Stimulated activated effector memory CD8-positive, alpha-beta T cell treated with anti-CD3 and anti-CD28 coated beads, Interleukin-12 subunit alpha, Interleukin-12 subunit beta, amount 100 ng/mL, for 72 hours (primary cell): ENCODE measurements around the gene KCNT2.
"Not testable (repeated sequence)": the region's sequence is repeated elsewhere in the genome, so short reads cannot be mapped to it uniquely, and the experiment has no call there.

Experiments used
- ATAC-seq: fragments of 150-1000 bp; cut with Tn5 transposase; 2 replicates; pipeline ENCODE4 v1.10.0; 2021
- DNase-seq, 2 donors: peaks; one replicate each; pipeline ENCODE4 v3.0.0; 2021 to 2022; ENCODE audit warnings: low spot score in 2 of 2
- H3K27ac Mint-ChIP-seq: one replicate; pipeline ENCODE4 v1.8.0; 2022; ENCODE audit warnings: mild to moderate bottlenecking, mixed read lengths
- H3K36me3 Mint-ChIP-seq: one replicate; pipeline ENCODE4 v1.8.0; 2022; ENCODE audit warnings: mild to moderate bottlenecking, mixed read lengths
- H3K4me1 Mint-ChIP-seq: one replicate; pipeline ENCODE4 v1.8.0; 2022; ENCODE audit warnings: mixed read lengths
- H3K4me3 Mint-ChIP-seq: one replicate; pipeline ENCODE4 v1.8.0; 2022; ENCODE audit warnings: mild to moderate bottlenecking, mixed read lengths
- H3K9me3 Mint-ChIP-seq: one replicate; pipeline ENCODE4 v1.8.0; 2022; ENCODE audit warnings: mixed read lengths

Gene KCNT2

DNA sequence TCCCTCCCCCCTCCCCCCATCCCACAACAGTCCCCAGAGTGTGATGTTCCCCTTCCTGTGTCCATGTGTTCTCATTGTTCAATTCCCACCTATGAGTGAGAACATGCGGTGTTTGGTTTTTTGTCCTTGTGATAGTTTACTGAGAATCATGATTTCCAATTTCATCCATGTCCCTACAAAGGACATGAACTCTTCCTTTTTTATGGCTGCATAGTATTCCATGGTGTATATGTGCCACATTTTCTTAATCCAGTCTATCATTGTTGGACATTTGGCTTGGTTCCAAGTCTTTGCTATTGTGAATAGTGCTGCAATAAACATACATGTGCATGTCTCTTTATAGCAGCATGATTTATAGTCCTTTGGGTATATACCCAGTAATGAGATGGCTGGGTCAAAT is 104.0 kb downstream of the KCNT2 start:
- not testable (repeated sequence) for ATAC-seq, DNase-seq, H3K9me3 Mint-ChIP-seq, H3K4me1 Mint-ChIP-seq, H3K36me3 Mint-ChIP-seq, H3K27ac Mint-ChIP-seq, H3K4me3 Mint-ChIP-seq

DNA sequence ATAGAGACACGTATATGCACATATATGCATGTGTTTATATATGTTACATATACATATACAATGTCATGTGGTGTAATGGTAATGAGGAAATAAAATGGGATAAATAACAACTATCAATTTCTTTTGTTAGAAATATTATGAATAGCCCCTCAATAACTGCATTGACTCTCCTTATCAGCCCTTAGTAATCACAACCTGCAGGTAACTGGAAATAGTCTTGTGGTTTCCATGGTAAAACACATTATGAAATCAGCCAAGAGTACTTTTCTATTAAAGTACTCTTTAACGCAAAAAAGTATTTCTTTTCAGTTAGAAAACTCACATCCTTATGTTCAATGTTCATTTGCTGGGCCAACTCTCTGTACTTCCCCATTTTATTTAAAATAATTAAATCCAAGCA is 105.8 kb downstream of the KCNT2 start:
- no peak overlapping the region for H3K27ac Mint-ChIP-seq
- H3K9me3 Mint-ChIP-seq, result no peaks in the 10 kb centered on the region
- DNase-seq (no peak), ATAC-seq (no peak)
- H3K36me3 Mint-ChIP-seq, result no peaks in the 10 kb centered on the region
- no peaks in the 10 kb centered on the region for H3K4me1 Mint-ChIP-seq
- H3K4me3 Mint-ChIP-seq, result no peak overlapping the region

- H3K36me3 Mint-ChIP-seq, result no peaks in the 10 kb centered on the region
- H3K27ac Mint-ChIP-seq, result no peak overlapping the region
- no peak overlapping the region for H3K4me3 Mint-ChIP-seq
- no peaks in the 10 kb centered on the region for H3K4me1 Mint-ChIP-seq
- ATAC-seq (no peak), DNase-seq (no peak)
- H3K9me3 Mint-ChIP-seq, result no peaks in the 10 kb centered on the region
Observed at GRCh38 chr1:196501760-196502428, 106.3 kb downstream of the KCNT2 start.

DNA sequence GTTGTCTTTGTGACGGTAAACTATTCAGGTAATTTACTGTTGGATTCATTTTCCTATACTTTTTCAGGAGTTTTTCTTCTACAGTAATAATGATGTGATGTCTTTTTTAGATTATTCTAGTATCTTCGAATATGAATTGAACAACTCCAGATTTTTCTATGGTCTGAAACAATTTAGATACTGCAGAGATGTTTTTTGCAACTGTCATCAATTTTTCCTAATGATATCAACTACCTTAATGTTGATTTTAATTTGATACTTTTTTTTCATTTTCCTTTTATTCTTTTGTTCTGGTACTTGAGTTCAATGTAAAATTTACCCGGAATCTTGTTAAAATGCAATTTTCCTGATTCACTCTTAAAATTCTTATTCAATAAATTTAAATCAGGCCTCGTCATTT is 110.4 kb downstream of the KCNT2 start:
- Mint-ChIP-seq H3K4me3 (no peak overlapping the region), H3K4me1 (no peaks in the 10 kb centered on the region), H3K36me3 (no peaks in the 10 kb centered on the region), H3K9me3 (no peaks in the 10 kb centered on the region), H3K27ac (no peak overlapping the region)
- no peak for ATAC-seq
- no peak for DNase-seq

DNA sequence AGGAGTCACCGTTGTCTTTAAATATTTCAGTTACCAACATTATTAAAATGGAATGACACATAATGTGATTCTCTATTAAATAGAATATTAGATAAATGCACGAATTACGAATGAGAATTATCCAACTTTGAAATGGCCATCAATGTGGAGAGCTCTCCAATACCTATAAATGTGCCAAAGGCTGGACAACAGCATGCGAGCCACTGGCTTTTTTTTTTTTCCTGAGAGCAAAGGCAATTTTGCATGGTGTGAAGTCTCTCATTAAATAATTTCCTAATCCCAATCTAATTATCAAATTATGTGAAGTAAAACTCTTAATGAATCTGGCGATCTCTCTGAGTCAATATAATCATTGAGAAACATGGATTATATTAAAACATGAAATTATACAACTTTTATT is 113.5 kb downstream of the KCNT2 start:
- Mint-ChIP-seq H3K36me3 (no peaks in the 10 kb centered on the region), H3K27ac (no peak overlapping the region), H3K4me3 (no peak overlapping the region), H3K4me1 (no peaks in the 10 kb centered on the region), H3K9me3 (no peaks in the 10 kb centered on the region)
- DNase-seq (no peak), ATAC-seq (no peak)

DNA sequence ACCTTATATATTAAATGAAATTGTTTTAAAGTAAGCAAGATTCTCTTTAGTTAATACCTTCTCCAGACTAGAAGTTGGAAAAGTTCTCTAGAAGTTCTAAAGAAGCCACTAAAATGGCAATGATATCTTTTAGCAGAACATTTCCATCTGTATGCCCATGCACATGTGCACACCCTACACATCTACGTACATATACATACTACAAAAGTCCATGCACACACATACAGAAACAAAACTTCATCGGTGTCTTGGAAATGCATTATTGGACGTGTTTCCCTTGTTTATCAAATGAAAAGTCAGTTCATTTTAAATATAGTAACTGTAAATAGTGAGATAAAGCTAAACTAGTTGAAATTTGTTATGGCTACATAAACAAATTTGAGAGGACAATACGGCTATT is 114.4 kb downstream of the KCNT2 start:
- H3K4me3 Mint-ChIP-seq, result no peak overlapping the region
- no peaks in the 10 kb centered on the region for H3K4me1 Mint-ChIP-seq
- ATAC-seq, result no peak
- no peak overlapping the region for H3K27ac Mint-ChIP-seq
- no peaks in the 10 kb centered on the region for H3K9me3 Mint-ChIP-seq
- H3K36me3 Mint-ChIP-seq, result no peaks in the 10 kb centered on the region
- no peak for DNase-seq

GRCh38 chr1:196488579-196488978 is 119.7 kb downstream of the KCNT2 start:
- DNase-seq (no peak), ATAC-seq (no peak)
- no peaks in the 10 kb centered on the region for H3K4me1 Mint-ChIP-seq
- H3K27ac Mint-ChIP-seq, result no peak overlapping the region
- peaks cover under 1% of the 10 kb centered on the region for H3K9me3 Mint-ChIP-seq
- H3K4me3 Mint-ChIP-seq, result no peak overlapping the region
- H3K36me3 Mint-ChIP-seq, result no peaks in the 10 kb centered on the region

- no peak overlapping the region for H3K27ac Mint-ChIP-seq
- H3K4me1 Mint-ChIP-seq, result no peaks in the 10 kb centered on the region
- no peak for DNase-seq
- ATAC-seq, result no peak
- H3K36me3 Mint-ChIP-seq, result no peaks in the 10 kb centered on the region
- H3K9me3 Mint-ChIP-seq, result peaks cover 5% of the 10 kb centered on the region
- no peak overlapping the region for H3K4me3 Mint-ChIP-seq
Observed at GRCh38 chr1:196486346-196486745, 121.9 kb downstream of the KCNT2 start.

- Mint-ChIP-seq H3K4me1 (no peaks in the 10 kb centered on the region), H3K27ac (no peak overlapping the region), H3K4me3 (no peak overlapping the region), H3K36me3 (no peaks in the 10 kb centered on the region), H3K9me3 (peaks cover 5% of the 10 kb centered on the region)
- ATAC-seq (no peak), DNase-seq (no peak)
Observed at GRCh38 chr1:196481616-196482015, 126.6 kb downstream of the KCNT2 start.

DNA sequence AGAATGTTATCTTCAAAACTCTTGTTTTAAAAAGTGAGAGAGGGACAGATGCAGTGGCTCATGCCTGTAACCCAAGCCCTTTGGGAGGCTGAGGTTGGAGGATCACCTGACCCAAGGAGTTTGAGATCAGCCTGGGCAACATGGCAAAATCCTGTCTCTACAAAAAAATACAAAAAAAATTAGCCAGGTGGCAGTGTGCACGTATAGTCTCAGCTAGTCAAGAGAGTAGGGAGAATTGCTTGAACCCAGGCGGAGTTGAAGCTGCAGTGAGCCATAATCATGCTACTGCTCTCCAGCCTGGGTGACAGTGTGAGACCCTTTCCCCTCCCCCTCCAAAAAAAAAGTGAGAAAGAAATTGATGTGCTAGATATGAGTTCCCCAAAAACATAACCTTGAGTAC is 131.0 kb downstream of the KCNT2 start:
- Mint-ChIP-seq H3K9me3 (no peaks in the 10 kb centered on the region), H3K4me1 (no peaks in the 10 kb centered on the region)
- ATAC-seq, result no peak

DNA sequence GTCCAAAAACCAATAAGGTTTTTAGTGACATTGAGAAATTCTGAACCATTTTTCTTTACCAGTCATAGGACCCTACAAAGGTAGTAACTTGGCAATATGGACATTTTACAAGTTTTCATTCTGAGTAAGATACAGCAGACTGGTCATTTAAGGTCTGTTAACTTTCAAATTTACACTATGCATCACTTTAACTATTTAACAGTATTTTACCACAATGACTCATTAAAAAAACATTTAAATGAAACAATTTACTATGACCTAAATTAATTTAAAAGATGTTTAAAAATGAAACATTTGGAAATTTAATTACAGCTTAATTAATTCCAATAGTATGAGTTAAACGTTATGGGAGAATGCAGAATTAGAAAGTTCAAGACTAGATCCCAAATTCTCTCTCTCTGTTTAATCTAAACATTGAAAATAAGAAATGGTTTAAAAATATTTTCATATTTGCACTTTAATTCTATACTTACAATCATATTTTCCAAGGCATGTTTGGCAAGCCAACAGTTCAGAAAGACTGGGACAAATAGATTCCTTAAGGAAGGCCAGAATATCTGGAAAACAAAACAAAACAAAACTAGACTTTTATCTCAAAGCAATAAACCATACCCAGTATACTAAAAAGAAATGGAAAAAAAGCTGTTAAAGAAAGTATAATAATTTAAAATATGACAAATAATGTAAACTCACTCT is 140.9 kb downstream of the KCNT2 start:
- no peak overlapping the region for H3K27ac Mint-ChIP-seq
- no peaks in the 10 kb centered on the region for H3K36me3 Mint-ChIP-seq
- no peaks in the 10 kb centered on the region for H3K9me3 Mint-ChIP-seq
- no peak overlapping the region for H3K4me3 Mint-ChIP-seq
- DNase-seq (no peak), ATAC-seq (no peak)
- H3K4me1 Mint-ChIP-seq, result no peaks in the 10 kb centered on the region

More for the DNA sequence above, 131.0 kb downstream of the KCNT2 start:
- H3K36me3 Mint-ChIP-seq, result no peaks in the 10 kb centered on the region
- no peak overlapping the region for H3K27ac Mint-ChIP-seq
- no peak for DNase-seq
- H3K4me3 Mint-ChIP-seq, result no peak overlapping the region

DNA sequence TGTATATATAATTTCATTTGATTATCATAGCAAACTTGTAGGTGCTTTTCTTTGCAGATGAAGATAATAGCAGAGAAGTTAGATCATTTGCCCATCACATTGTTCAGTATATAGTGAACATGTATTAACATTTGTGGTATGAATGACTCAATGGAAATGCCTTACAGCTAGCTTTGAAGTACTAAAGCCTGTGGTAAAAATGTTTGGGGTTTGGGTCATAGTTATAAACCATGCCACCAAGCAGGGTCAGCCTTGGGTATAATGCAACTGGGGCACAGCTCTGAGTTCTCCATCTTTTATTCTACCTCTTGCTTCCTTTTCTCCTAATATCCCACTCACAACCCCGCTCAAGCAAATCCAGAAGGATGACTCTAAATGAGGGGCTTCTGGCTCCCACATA is 141.6 kb downstream of the KCNT2 start:
- H3K4me3 Mint-ChIP-seq, result no peak overlapping the region
- H3K9me3 Mint-ChIP-seq, result no peaks in the 10 kb centered on the region
- H3K36me3 Mint-ChIP-seq, result no peaks in the 10 kb centered on the region
- DNase-seq (no peak), ATAC-seq (no peak)
- H3K27ac Mint-ChIP-seq, result no peak overlapping the region
- H3K4me1 Mint-ChIP-seq, result no peaks in the 10 kb centered on the region

- Mint-ChIP-seq H3K4me1 (no peaks in the 10 kb centered on the region), H3K4me3 (no peak overlapping the region), H3K36me3 (no peaks in the 10 kb centered on the region), H3K27ac (no peak overlapping the region), H3K9me3 (no peaks in the 10 kb centered on the region)
- DNase-seq (no peak), ATAC-seq (no peak)
Observed at GRCh38 chr1:196466166-196466565, 142.1 kb downstream of the KCNT2 start.

DNA sequence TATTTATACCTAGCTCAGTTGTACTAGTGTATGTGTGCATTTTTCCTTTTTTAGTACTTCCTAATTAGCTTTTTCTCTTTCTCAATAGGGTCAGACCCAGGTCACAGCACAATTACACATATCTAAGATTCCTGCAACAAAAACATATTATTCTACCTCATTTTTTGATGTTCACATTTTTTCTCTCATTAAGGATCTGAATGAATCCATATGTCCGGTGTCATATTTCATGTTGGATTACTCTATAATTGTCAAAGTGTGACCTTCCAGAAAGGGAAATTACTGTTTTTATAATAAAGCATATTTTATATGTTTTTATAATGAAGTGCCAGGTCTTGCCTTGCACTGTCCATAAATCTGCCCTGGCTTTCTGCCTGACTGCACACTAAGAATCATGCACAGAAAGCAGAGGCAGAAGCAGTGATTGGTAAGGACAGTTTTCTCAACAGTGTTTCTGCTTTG is 143.7 kb downstream of the KCNT2 start:
- H3K4me3 Mint-ChIP-seq, result no peak overlapping the region
- no peaks in the 10 kb centered on the region for H3K9me3 Mint-ChIP-seq
- H3K36me3 Mint-ChIP-seq, result no peaks in the 10 kb centered on the region
- no peaks in the 10 kb centered on the region for H3K4me1 Mint-ChIP-seq
- DNase-seq, result no peak
- ATAC-seq, result no peak
- H3K27ac Mint-ChIP-seq, result no peak overlapping the region

GRCh38 chr1:196462086-196462485 is 146.2 kb downstream of the KCNT2 start:
- no peak for DNase-seq

DNA sequence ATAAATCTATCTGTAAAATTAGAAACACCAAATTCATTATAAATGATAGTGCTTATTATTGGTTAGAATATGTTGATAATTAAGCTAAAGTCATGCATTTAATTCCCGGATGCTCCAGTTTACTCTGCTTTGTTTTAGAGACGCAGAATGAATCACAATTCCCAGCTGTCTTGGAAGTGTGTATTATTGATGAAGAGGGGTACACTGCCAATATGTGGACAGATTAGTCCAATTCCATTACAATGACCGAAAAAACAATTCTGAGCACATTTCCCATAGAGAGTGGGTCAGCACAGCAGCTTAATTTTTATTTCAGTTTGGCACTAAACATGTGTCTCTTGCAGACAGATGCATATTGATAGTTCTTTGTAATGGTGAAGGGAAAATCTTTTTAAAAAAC is 146.7 kb downstream of the KCNT2 start:
- Mint-ChIP-seq H3K36me3 (no peaks in the 10 kb centered on the region), H3K27ac (no peak overlapping the region), H3K4me1 (no peaks in the 10 kb centered on the region), H3K9me3 (no peaks in the 10 kb centered on the region), H3K4me3 (no peak overlapping the region)
- no peak for ATAC-seq
- no peak for DNase-seq

More at GRCh38 chr1:196462086-196462485, 146.2 kb downstream of the KCNT2 start:
- no peak overlapping the region for H3K27ac Mint-ChIP-seq
- H3K9me3 Mint-ChIP-seq, result no peaks in the 10 kb centered on the region
- no peaks in the 10 kb centered on the region for H3K4me1 Mint-ChIP-seq
- no peak overlapping the region for H3K4me3 Mint-ChIP-seq
- ATAC-seq, result no peak
- H3K36me3 Mint-ChIP-seq, result no peaks in the 10 kb centered on the region
